Muscle of arm (tissue), 12 donors: Measurements from ENCODE around the gene FHL1. TPM values are rescaled to one million over a fixed set of nuclear protein-coding genes. Genes with fewer than 3 reads are reported as not detected.

Experiments
- DNase-seq: peaks from one replicate; pipeline ENCODE4 v3.0.0-alpha.2; 2013
- polyA plus RNA-seq, 12 donors: library from polyadenylated mRNA; unstranded; fragments of 120-200 nt; gene quantifications; one replicate each; pipeline ENCODE4 v1.2.1, GENCODE V29; 2013; ENCODE audit not compliant: insufficient read length in 12 of 12

Gene FHL1
- polyA plus RNA-seq, 12 donors, result 444 to 2,334 (median 1,756) TPM; not detected in 1

DNA sequence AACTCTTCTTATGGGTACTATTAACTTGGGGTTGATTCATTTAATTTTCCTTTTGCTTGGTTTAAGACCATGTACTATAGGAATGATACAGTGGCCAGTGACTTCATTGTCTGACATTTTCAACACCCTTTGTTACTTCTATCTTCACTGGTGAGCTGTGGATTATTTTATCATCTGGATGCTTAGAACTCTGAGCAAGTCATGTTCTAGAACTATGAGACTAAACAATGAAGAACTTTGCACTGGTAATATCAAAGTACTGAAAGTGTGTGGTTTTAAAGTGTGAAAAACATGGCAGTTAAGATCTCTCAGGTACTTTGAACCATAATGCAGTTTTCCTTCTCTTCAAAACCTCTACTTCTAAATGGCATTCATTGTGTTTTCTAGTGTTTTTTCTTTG lies 56.1 kb downstream of the FHL1 start:
- no peak for DNase-seq

- no peak for DNase-seq
Measured at GRCh38 chrX:136203951-136204350, 56.6 kb downstream of the FHL1 start.

- DNase-seq, result peak; percentile 53
Measured at GRCh38 chrX:136204571-136204970, 57.2 kb downstream of the FHL1 start.

GRCh38 chrX:136205882-136206380 lies 58.6 kb downstream of the FHL1 start:
- no peak for DNase-seq

DNA sequence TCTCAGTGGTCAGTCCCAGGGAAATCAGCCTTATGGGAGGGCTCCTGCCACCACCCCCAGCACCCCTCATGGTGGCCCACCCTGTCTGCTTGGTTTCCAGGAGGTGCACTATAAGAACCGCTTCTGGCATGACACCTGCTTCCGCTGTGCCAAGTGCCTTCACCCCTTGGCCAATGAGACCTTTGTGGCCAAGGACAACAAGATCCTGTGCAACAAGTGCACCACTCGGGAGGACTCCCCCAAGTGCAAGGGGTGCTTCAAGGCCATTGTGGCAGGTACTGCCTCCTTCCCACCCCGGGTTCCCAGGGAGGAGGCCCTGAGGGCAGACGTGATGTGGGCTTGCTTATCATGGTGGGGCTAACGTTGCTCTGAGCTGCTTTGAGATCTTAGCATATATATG lies 59.6 kb downstream of the FHL1 start:
- DNase-seq, result no peak

- no peak for DNase-seq
Measured at GRCh38 chrX:136207546-136207945, 60.2 kb downstream of the FHL1 start.

- DNase-seq, result peak; percentile 42
Measured at GRCh38 chrX:136209016-136209738, 61.8 kb downstream of the FHL1 start.

GRCh38 chrX:136209751-136210150 lies 62.4 kb downstream of the FHL1 start:
- no peak for DNase-seq

GRCh38 chrX:136210243-136210642 lies 62.9 kb downstream of the FHL1 start:
- DNase-seq, result no peak

DNA sequence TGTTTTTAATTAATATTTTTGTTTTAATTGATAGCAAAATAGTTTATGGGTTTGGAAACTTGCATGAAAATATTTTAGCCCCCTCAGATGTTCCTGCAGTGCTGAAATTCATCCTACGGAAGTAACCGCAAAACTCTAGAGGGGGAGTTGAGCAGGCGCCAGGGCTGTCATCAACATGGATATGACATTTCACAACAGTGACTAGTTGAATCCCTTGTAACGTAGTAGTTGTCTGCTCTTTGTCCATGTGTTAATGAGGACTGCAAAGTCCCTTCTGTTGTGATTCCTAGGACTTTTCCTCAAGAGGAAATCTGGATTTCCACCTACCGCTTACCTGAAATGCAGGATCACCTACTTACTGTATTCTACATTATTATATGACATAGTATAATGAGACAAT lies 63.5 kb downstream of the FHL1 start:
- no peak for DNase-seq

DNA sequence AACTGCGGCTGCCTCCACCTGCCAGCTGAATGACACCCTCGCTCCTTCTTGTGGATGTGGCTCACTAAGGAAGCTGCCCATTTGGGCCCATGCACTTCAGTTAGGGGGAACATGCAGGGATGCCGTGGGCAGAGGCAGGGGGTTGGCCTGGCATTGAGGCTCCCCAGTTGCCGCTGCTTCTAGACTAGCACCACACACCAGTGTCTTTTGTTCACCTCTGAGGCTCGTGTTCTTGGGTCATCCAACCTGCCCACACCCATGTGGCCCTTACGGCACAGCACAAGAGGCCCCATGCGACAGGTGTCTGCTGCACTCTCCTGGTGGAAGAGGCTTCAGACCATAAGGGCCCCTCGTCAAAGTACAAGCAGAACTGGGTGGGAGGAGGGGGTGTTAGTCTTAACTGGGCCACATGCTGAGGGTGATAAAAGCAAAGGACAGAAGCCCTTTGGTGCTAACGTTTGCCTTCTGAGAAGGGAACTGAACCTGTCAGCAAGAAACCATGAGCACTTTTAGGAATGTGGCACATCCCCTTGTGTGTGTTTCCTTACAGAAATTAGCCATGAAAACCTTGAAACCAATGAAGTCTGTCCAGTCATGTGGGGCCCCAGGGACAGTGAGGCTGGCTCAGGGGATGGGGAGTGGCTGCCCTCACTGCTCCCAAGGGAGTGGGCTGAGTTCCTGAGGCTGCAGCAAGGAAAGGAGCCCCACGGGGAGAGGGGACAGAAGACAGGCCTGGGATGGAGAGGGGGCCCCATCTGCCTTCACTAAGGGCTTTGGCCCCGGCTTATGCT lies 64.6 kb downstream of the FHL1 start:
- DNase-seq, result no peak

DNA sequence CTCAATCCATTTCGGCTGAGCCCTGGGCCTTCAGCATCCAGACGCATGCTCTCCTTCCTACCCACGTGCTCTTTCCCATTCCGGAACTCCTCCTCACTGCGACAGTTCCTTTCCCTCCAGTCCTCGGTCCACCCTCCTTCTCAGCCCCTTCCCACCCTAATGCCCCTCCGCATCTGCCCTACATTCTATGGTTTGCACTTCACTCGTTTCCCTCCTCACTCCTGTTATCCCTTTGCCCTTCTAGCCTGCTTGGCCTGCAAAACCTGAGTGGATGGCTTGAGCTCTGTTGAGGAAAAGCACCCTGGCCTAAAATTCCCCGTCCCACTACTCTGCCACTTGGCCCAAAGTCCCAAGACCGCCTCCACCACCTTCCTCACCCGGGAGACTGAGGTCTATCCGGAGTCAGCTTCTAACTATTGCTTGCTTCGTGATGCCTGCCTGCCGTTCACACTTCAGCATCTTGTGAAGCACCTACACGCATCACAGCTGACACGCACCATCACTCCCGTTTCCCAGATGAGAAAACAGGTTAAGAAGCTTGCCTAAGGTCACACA lies 65.3 kb downstream of the FHL1 start:
- no peak for DNase-seq

DNA sequence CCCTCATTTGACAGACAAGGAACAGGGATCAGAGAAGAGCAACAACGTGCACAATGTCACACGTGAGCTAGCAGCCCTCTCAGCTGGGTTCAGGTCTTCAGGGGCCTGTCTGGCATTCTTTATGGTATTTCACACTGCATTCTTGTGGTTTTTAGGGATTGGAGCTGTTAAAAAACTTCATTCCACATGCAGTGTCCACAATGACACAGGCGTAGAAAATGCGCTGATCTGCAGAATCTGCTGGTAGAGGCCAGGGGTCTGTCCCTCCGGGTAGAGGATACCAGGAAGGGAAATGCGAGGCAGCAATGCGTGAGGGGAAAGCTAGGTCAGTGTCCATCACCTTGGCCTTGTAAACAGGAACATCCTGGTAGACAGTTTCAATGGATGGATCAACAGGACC lies 67.2 kb downstream of the FHL1 start:
- DNase-seq, result no peak

- DNase-seq, result no peak
Measured at GRCh38 chrX:136215559-136215958, 68.2 kb downstream of the FHL1 start.

DNA sequence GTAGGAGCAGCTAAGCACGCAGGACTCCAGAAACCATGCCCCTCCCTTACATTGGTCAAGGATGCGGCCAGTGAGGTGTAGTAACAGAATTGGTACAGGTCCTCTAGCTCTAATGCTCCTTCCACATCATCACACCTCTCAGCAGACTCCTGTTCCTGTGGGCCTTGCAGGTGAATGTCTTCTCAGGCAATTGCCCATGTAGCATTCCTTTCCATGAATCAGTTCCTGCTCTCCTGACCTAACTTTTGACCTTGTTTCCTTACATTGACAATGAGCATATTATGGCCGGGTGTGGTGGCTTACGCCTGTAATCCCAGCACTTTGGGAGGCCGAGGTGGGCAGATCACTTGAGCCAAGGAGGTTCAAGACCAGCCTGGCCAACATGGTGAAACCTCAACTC lies 72.6 kb downstream of the FHL1 start:
- DNase-seq, result no peak

DNA sequence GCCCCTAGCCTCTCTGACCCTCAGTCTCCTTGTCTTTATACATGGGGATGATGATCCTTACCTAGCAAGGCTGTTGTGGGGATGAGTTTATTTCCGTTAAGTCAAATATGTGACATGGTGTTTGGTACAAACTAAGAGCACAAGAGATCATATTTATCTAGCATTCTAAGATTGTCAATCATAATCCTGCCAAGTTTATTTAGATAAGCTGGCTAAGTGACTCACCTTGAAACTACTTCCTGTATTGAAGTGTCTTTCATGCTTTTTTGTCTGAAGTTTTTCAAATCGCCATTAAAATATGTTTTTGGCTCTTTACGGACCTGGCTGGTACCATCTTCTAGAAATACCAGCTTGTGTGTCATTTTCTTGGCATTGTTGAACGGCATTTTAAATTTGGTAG lies 73.2 kb downstream of the FHL1 start:
- no peak for DNase-seq

DNA sequence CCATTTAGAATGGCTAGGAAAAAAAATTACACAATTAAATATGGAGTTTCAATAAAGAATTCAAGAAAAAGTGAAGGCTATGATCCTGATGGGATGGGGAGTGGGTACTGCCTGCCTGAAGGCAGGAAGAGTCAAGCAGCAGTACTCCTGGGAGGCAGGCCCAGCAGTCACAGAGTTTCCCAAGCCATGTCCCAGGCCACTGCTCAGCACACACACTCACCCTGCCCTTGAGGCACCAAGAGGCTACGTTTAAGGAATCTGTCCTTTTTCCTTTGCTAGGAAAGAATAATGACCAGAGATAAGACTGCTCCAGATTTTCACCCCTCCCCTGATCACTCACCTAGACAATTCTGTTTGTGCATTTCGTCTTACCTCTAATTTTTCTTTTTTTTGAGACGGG lies 73.6 kb downstream of the FHL1 start:
- DNase-seq, result no peak

DNA sequence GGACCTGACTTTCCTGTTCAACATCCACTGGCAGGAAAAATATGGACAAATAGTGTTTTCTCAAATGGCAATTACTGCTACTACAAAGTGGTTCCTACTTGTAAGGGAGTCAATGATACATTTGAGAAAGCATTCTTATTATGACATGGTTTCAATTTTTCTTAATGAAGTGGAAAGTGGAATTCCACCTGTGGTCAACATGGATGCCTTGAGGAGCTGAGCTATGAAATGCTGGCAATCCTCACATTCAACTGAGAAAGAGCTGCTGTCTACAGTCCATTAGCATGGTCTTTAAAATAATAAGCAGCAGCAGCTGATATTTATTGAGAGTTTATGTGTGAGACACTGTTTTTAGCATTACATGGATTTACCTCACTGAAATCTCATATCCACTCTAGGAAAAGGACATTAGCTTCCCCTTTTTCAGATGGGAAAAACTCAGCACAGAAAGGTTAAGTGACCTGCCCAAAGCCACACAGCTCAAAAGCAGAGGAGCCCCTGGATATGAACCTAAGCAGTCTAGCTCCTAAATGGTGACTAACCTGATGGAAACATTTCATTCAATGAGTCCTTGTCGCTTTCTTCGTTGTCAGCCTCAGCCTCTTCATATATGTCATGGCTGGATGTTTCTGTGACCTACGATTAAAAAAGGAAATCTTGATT lies 74.6 kb downstream of the FHL1 start:
- no peak for DNase-seq

- DNase-seq, result no peak
Measured at GRCh38 chrX:136227074-136227473, 79.7 kb downstream of the FHL1 start.

DNA sequence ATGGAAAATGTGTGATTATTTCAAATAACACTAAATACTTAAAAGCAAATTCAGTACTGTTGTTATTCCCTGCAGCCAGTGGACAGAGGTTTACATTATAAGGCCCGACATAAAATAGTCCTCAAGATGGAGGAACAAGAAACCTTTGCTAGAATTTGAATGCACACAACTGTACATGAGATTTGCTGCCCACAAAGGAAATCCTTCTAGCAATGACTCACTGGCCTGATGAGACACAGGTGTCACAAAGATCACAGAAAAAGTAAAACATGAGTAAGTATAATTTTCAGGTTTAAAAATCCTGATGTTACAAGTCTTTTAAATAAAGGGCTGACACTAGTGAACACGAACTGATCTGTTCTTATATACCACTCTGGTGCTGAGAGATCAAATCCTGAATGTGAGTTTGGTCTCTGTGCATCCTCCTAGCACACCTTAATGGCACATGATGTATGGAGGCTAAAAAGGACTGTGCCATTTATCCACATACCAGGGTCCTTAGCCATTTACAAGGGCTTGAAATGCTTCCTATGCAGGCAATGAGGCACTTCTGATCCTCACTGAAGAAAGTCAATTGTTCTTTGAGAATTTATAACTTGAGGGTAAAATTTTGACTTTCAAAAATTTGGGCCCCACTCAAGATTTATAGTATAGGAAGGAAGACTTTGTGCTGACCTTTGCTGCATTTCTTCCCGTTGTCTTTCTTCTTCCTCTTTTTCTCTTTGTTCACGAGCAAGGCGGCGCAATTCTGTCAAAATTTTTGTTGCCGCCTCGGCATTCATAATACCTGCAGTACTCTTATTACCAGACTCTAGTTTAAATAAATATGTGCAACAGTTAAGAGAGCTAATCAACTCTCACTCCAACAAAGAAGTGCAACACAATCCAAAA lies 80.9 kb downstream of the FHL1 start:
- no peak for DNase-seq

- no peak for DNase-seq
Measured at GRCh38 chrX:136228839-136229207, 81.5 kb downstream of the FHL1 start.
